ENCODE measurements around the gene NUCB2.

DNA sequence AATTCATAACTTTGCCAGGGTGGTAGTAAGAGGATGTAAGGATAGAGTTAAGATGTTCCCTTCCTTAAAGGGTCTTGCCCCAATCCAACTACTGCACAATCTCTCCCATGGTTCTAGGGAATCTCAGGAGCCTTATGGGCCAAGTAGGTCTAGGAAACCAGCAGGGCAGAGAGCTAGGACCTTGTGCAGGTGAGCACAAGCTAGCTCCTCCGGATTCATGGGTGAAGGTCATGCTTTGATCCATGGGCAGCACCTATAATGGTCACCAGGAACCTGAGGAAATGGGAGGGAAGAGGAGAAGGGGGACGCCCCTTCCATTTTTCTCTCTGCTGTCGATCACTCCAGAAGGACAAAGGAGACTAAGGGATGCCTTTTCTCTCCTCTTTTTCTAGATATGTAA lies 95.1 kb downstream of the NUCB2 start:
- TF ChIP-seq EZH2 (IDR thresholded peaks at IDR 0.05) (no peak), POLR2AphosphoS5 (IDR thresholded peaks at IDR 0.05; ENCODE audit: borderline replicate concordance, low read depth, low read length) (no peak), FOXP2 (optimal IDR thresholded peaks at IDR 0.05; ENCODE audit: control extremely low read depth, extremely low read length, insufficient read depth) (no peak)

Measured in SK-N-MC (cell line).